ENCODE data around the gene HEPHL1. TPM values are rescaled to one million over a fixed set of nuclear protein-coding genes. Genes with fewer than 3 reads are reported as not detected.

The HEPHL1 gene
- total RNA-seq, 1 donor from 2014 or later: not detected

GRCh38 chr11:94077552-94078293 lies 56.6 kb downstream of the HEPHL1 start:
- H3K36me3 Mint-ChIP-seq (ENCODE audit: low read depth): no peaks in the 10 kb centered on the region
- no peak for DNase-seq
- peaks cover 6% of the 10 kb centered on the region for H3K27me3 Mint-ChIP-seq
- H3K9me3 Mint-ChIP-seq: no peaks in the 10 kb centered on the region
- intact Hi-C loops (cut with micrococcal nuclease): no loop called here
- no peaks in the 10 kb centered on the region for H3K4me1 Mint-ChIP-seq
- H3K4me3 Mint-ChIP-seq: no peak overlapping the region
- no peak overlapping the region for H3K27ac Mint-ChIP-seq

GRCh38 chr11:94084164-94084563 lies 63.0 kb downstream of the HEPHL1 start:
- Mint-ChIP-seq H3K27me3 (peaks cover 7% of the 10 kb centered on the region), H3K4me1 (no peaks in the 10 kb centered on the region), H3K9me3 (no peaks in the 10 kb centered on the region), H3K4me3 (no peak overlapping the region), H3K36me3 (ENCODE audit: low read depth) (no peaks in the 10 kb centered on the region), H3K27ac (no peak overlapping the region)
- intact Hi-C loops (cut with micrococcal nuclease): no loop called here
- no peak for DNase-seq

GRCh38 chr11:94088906-94089305 lies 67.8 kb downstream of the HEPHL1 start:
- no peaks in the 10 kb centered on the region for H3K36me3 Mint-ChIP-seq (ENCODE audit: low read depth)
- no peak overlapping the region for H3K4me3 Mint-ChIP-seq
- no peaks in the 10 kb centered on the region for H3K9me3 Mint-ChIP-seq
- no peak overlapping the region for H3K27ac Mint-ChIP-seq
- intact Hi-C loops (cut with micrococcal nuclease): no loop called here
- peaks cover 2% of the 10 kb centered on the region for H3K27me3 Mint-ChIP-seq
- no peaks in the 10 kb centered on the region for H3K4me1 Mint-ChIP-seq
- DNase-seq: no peak

- Mint-ChIP-seq H3K36me3 (ENCODE audit: low read depth) (no peaks in the 10 kb centered on the region), H3K4me1 (no peaks in the 10 kb centered on the region), H3K27ac (no peak overlapping the region), H3K9me3 (no peaks in the 10 kb centered on the region), H3K27me3 (peaks cover 2% of the 10 kb centered on the region), H3K4me3 (no peak overlapping the region)
- no peak for DNase-seq
- intact Hi-C loops (cut with micrococcal nuclease): no loop called here
Measured at GRCh38 chr11:94089341-94089740, 68.2 kb downstream of the HEPHL1 start.

GRCh38 chr11:94090401-94090800 lies 69.2 kb downstream of the HEPHL1 start:
- H3K4me1 Mint-ChIP-seq: no peaks in the 10 kb centered on the region
- H3K27me3 Mint-ChIP-seq: peaks cover 2% of the 10 kb centered on the region
- no peak overlapping the region for H3K4me3 Mint-ChIP-seq
- H3K27ac Mint-ChIP-seq: no peak overlapping the region
- no peaks in the 10 kb centered on the region for H3K36me3 Mint-ChIP-seq (ENCODE audit: low read depth)
- intact Hi-C loops (cut with micrococcal nuclease): no loop called here
- DNase-seq: no peak
- peaks cover 3% of the 10 kb centered on the region for H3K9me3 Mint-ChIP-seq

GRCh38 chr11:94091091-94091490 lies 69.9 kb downstream of the HEPHL1 start:
- peaks cover 3% of the 10 kb centered on the region for H3K9me3 Mint-ChIP-seq
- no peaks in the 10 kb centered on the region for H3K36me3 Mint-ChIP-seq (ENCODE audit: low read depth)
- H3K4me3 Mint-ChIP-seq: no peak overlapping the region
- intact Hi-C loops (cut with micrococcal nuclease): no loop called here
- no peak overlapping the region for H3K27ac Mint-ChIP-seq
- peaks cover 2% of the 10 kb centered on the region for H3K27me3 Mint-ChIP-seq
- DNase-seq: no peak
- H3K4me1 Mint-ChIP-seq: no peaks in the 10 kb centered on the region

- no peaks in the 10 kb centered on the region for H3K4me1 Mint-ChIP-seq
- H3K36me3 Mint-ChIP-seq (ENCODE audit: low read depth): no peaks in the 10 kb centered on the region
- H3K27ac Mint-ChIP-seq: no peak overlapping the region
- no peak overlapping the region for H3K4me3 Mint-ChIP-seq
- H3K9me3 Mint-ChIP-seq: peaks cover 1% of the 10 kb centered on the region
- DNase-seq: no peak
- intact Hi-C loops (cut with micrococcal nuclease): no loop called here
- H3K27me3 Mint-ChIP-seq: peaks cover 4% of the 10 kb centered on the region
Measured at GRCh38 chr11:94100253-94100652, 79.1 kb downstream of the HEPHL1 start.

- no peaks in the 10 kb centered on the region for H3K27me3 Mint-ChIP-seq
- H3K27ac Mint-ChIP-seq: no peak overlapping the region
- no peaks in the 10 kb centered on the region for H3K36me3 Mint-ChIP-seq (ENCODE audit: low read depth)
- intact Hi-C loops (cut with micrococcal nuclease): no loop called here
- no peak overlapping the region for H3K4me3 Mint-ChIP-seq
- no peaks in the 10 kb centered on the region for H3K4me1 Mint-ChIP-seq
- DNase-seq: no peak
- no peaks in the 10 kb centered on the region for H3K9me3 Mint-ChIP-seq
Measured at GRCh38 chr11:94103471-94103870, 82.3 kb downstream of the HEPHL1 start.

GRCh38 chr11:94104734-94105133 lies 83.6 kb downstream of the HEPHL1 start:
- H3K27ac Mint-ChIP-seq: no peak overlapping the region
- H3K4me3 Mint-ChIP-seq: no peak overlapping the region
- no peaks in the 10 kb centered on the region for H3K9me3 Mint-ChIP-seq
- DNase-seq: no peak
- H3K4me1 Mint-ChIP-seq: no peaks in the 10 kb centered on the region
- intact Hi-C loops (cut with micrococcal nuclease): no loop called here
- peaks cover 6% of the 10 kb centered on the region for H3K27me3 Mint-ChIP-seq
- no peaks in the 10 kb centered on the region for H3K36me3 Mint-ChIP-seq (ENCODE audit: low read depth)

- DNase-seq: no peak
- intact Hi-C loops (cut with micrococcal nuclease): no loop called here
- Mint-ChIP-seq H3K9me3 (no peaks in the 10 kb centered on the region), H3K4me1 (no peaks in the 10 kb centered on the region), H3K36me3 (ENCODE audit: low read depth) (no peaks in the 10 kb centered on the region), H3K27me3 (peaks cover 13% of the 10 kb centered on the region), H3K27ac (no peak overlapping the region), H3K4me3 (no peak overlapping the region)
Measured at GRCh38 chr11:94106716-94107115, 85.6 kb downstream of the HEPHL1 start.

- H3K27me3 Mint-ChIP-seq: peaks cover 14% of the 10 kb centered on the region
- H3K9me3 Mint-ChIP-seq: no peaks in the 10 kb centered on the region
- H3K36me3 Mint-ChIP-seq (ENCODE audit: low read depth): no peaks in the 10 kb centered on the region
- no peak overlapping the region for H3K4me3 Mint-ChIP-seq
- no peaks in the 10 kb centered on the region for H3K4me1 Mint-ChIP-seq
- intact Hi-C loops (cut with micrococcal nuclease): no loop called here
- no peak for DNase-seq
- no peak overlapping the region for H3K27ac Mint-ChIP-seq
Measured at GRCh38 chr11:94107363-94107762, 86.2 kb downstream of the HEPHL1 start.

GRCh38 chr11:94111241-94111640 lies 90.1 kb downstream of the HEPHL1 start:
- Mint-ChIP-seq H3K9me3 (no peaks in the 10 kb centered on the region), H3K27ac (no peak overlapping the region)

GRCh38 chr11:94111660-94112059 lies 90.5 kb downstream of the HEPHL1 start:
- peaks cover 24% of the 10 kb centered on the region for H3K27me3 Mint-ChIP-seq
- intact Hi-C loops (cut with micrococcal nuclease): no loop called here
- no peaks in the 10 kb centered on the region for H3K9me3 Mint-ChIP-seq
- no peaks in the 10 kb centered on the region for H3K4me1 Mint-ChIP-seq
- no peaks in the 10 kb centered on the region for H3K36me3 Mint-ChIP-seq (ENCODE audit: low read depth)
- DNase-seq: no peak
- H3K27ac Mint-ChIP-seq: no peak overlapping the region
- no peak overlapping the region for H3K4me3 Mint-ChIP-seq

More at GRCh38 chr11:94111241-94111640, 90.1 kb downstream of the HEPHL1 start:
- Mint-ChIP-seq H3K4me1 (no peaks in the 10 kb centered on the region), H3K4me3 (no peak overlapping the region), H3K27me3 (peaks cover 24% of the 10 kb centered on the region), H3K36me3 (ENCODE audit: low read depth) (no peaks in the 10 kb centered on the region)
- intact Hi-C loops (cut with micrococcal nuclease): no loop called here
- no peak for DNase-seq

GRCh38 chr11:94112206-94112953 lies 91.2 kb downstream of the HEPHL1 start:
- intact Hi-C loops (cut with micrococcal nuclease): no loop called here
- H3K9me3 Mint-ChIP-seq: no peaks in the 10 kb centered on the region
- H3K36me3 Mint-ChIP-seq (ENCODE audit: low read depth): no peaks in the 10 kb centered on the region
- no peak for DNase-seq
- no peak overlapping the region for H3K4me3 Mint-ChIP-seq
- peaks cover 25% of the 10 kb centered on the region for H3K27me3 Mint-ChIP-seq
- H3K27ac Mint-ChIP-seq: no peak overlapping the region
- H3K4me1 Mint-ChIP-seq: no peaks in the 10 kb centered on the region
